Measurements from ENCODE around the gene CRYL1. TPM values are rescaled to one million over a fixed set of nuclear protein-coding genes. Genes with fewer than 3 reads are reported as not detected.
A peak's percentile ranks its signal among the peaks of the same experiment; 100 is the strongest.

CRYL1 gene
- total and polyA plus RNA-seq, 9 of the 15 experiments (the other 6 are each of a cell fraction or from before 2014, with no cell fraction given): 1.0 to 6.9 (median 2.4) TPM

DNA sequence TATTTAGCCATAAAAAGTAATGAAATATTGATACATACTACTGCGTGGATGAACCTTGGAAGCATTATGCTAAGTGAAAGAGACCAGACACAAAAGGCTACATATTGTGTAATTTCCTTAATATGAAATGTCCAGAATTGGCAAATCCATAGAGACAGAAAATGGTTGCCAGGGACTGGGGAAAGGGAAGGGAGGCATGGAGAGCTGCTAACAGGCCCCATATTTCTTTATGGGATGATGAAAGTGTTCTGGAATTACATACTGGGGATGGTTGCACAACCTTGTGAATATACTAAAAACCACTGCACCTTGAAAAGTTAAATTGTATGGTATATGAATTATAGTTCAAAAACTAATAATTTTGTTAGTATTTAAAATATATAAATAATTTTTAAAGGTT is 44.9 kb upstream of the CRYL1 start (continued):
- TF ChIP-seq, protein P1, sequence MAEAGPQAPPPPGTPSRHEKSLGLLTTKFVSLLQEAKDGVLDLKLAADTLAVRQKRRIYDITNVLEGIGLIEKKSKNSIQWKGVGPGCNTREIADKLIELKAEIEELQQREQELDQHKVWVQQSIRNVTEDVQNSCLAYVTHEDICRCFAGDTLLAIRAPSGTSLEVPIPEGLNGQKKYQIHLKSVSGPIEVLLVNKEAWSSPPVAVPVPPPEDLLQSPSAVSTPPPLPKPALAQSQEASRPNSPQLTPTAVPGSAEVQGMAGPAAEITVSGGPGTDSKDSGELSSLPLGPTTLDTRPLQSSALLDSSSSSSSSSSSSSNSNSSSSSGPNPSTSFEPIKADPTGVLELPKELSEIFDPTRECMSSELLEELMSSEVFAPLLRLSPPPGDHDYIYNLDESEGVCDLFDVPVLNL (CRISPR knock-in tag; IDR thresholded peaks at IDR 0.05; ENCODE audit: low read depth): no peak

DNA sequence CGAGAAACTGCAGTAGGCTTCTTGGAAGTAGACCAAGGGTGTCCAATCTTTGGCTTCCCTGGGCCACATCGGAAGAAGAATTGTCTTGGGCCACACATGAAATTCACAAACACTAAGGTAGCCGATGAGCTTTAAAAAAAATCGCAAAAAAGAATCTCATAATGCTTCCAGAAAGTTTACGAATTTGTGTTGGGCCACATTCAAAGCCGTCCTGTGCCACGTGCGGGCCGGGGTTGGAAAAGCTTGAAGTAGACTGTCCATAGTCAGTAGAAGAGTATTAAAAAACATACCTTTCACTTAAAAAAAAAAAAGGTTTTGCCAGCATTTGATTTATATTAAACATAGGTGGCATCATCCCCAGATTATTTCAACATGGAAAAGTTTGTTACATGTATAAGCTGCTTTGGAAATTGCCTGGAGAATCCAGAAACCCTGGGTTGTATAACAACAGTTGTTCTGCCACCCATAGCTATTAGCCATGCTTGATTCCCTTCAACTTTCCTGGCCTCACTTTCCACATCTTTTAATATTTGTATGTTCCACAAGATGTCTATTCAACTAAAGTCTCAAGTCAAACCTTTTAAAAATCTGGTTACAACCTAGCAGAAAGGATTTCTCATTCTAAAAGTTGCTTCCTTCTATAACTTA is 42.3 kb upstream of the CRYL1 start:
- ATAC-seq: no peak
- CTCF ChIA-PET (ENCODE audit: low intra/inter-chr PET ratio): no interaction called here
- WGBS (ENCODE audit: insufficient coverage, low coverage, missing lambda C conversion rate): 10% methylated on average over 9 of the region's 9 CpGs
- H3K4me3 ChIP-seq: peak overlapping the region; percentile 77
- POLR2A ChIA-PET: interaction anchor here (3.0 kb wide), 1 partner anchor 14 kb away, joined by 9 read pairs; no protein-coding TSS in a partner anchor
- peak overlapping the region; percentile 86 for H3K4me2 ChIP-seq (ENCODE audit: insufficient read depth, low read length)
- FAIRE-seq: peak; percentile 19
- no peak for DNase-seq (ENCODE audit: extremely low read depth in 1 of 4, low spot score in 3 of 4)
- in situ Hi-C loops (cut with MboI): no loop called here
- H2AFZ ChIP-seq (ENCODE audit: low read depth, low read length): peak overlapping the region; percentile 92
- H4K20me1 ChIP-seq (replicated peaks; ENCODE audit: control insufficient read depth, insufficient read depth, low read length): no peaks in the 10 kb centered on the region
- H3K9me3 ChIP-seq (replicated peaks; ENCODE audit: control insufficient read depth, insufficient read depth, low read depth, low read length): peaks cover 5% of the 10 kb centered on the region; the same call in 1 of the 2 replicates
- intact Hi-C loops (cut with micrococcal nuclease): no loop called here
- peaks cover 13% of the 10 kb centered on the region; the same call in 2 of the 3 replicates for H3K79me2 ChIP-seq (ENCODE audit: control insufficient read depth, insufficient read depth, low read length)
- H3K4me1 ChIP-seq (replicated peaks in 1 of 2; ENCODE audit: control insufficient read depth in 2 of 2, insufficient read depth in 2 of 2, low read length in 2 of 2): no peaks in the 10 kb centered on the region; a peak in 1 of 5 replicates
- peak overlapping the region; percentile 95 for H3K27ac ChIP-seq (ENCODE audit: extremely low read depth, low read depth, low read length)
- H3K9ac ChIP-seq (ENCODE audit: insufficient read depth in 1 of 2, low read depth in 2 of 2, low read length in 2 of 2): peak overlapping the region; percentile 33 to 90; a peak in 3 of 4 replicates
- no peaks in the 10 kb centered on the region for H3K36me3 ChIP-seq (ENCODE audit: control insufficient read depth, insufficient read depth, low read length)
- no peaks in the 10 kb centered on the region for H3K27me3 ChIP-seq (ENCODE audit: control insufficient read depth in 2 of 2, insufficient read depth in 2 of 2, low read length in 2 of 2)
- H3K9me1 ChIP-seq (ENCODE audit: control insufficient read depth, insufficient read depth, low read length): no peaks in the 10 kb centered on the region
- TSS peak; percentile 72 for BruUV-seq (replicated peaks)
- no peak for TF ChIP-seq POLR2AphosphoS5 (IDR thresholded peaks at IDR 0.05; ENCODE audit: control insufficient read depth, insufficient read depth, low read depth, low read length)
- no peak for TF ChIP-seq YBX1 (IDR thresholded peaks at IDR 0.05)
- TF ChIP-seq, protein P2, sequence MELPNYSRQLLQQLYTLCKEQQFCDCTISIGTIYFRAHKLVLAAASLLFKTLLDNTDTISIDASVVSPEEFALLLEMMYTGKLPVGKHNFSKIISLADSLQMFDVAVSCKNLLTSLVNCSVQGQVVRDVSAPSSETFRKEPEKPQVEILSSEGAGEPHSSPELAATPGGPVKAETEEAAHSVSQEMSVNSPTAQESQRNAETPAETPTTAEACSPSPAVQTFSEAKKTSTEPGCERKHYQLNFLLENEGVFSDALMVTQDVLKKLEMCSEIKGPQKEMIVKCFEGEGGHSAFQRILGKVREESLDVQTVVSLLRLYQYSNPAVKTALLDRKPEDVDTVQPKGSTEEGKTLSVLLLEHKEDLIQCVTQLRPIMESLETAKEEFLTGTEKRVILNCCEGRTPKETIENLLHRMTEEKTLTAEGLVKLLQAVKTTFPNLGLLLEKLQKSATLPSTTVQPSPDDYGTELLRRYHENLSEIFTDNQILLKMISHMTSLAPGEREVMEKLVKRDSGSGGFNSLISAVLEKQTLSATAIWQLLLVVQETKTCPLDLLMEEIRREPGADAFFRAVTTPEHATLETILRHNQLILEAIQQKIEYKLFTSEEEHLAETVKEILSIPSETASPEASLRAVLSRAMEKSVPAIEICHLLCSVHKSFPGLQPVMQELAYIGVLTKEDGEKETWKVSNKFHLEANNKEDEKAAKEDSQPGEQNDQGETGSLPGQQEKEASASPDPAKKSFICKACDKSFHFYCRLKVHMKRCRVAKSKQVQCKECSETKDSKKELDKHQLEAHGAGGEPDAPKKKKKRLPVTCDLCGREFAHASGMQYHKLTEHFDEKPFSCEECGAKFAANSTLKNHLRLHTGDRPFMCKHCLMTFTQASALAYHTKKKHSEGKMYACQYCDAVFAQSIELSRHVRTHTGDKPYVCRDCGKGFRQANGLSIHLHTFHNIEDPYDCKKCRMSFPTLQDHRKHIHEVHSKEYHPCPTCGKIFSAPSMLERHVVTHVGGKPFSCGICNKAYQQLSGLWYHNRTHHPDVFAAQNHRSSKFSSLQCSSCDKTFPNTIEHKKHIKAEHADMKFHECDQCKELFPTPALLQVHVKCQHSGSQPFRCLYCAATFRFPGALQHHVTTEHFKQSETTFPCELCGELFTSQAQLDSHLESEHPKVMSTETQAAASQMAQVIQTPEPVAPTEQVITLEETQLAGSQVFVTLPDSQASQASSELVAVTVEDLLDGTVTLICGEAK (IDR thresholded peaks at IDR 0.05): peak; percentile 17; the same call in 1 of the 2 replicates
- TF ChIP-seq, protein P2 (CRISPR knock-in tag; IDR thresholded peaks at IDR 0.05): no peak
- TF ChIP-seq FOXA1 (IDR thresholded peaks at IDR 0.05; ENCODE audit: borderline replicate concordance): no peak

All from K562 (cell line).